Skeletal muscle tissue (tissue), 4 donors: ENCODE results near the gene CGB7. TPM values are rescaled to one million over a fixed set of nuclear protein-coding genes. Genes with fewer than 3 reads are reported as not detected.
"Not testable (repeated sequence)": the region's sequence is repeated elsewhere in the genome, so short reads cannot be mapped to it uniquely, and the experiment has no call there.

Experiments used
- H3K27ac ChIP-seq: one replicate; pipeline ENCODE4 v1.7.0; 2013; ENCODE audit warnings: mild to moderate bottlenecking, low read depth, low read length, inconsistent platforms
- H3K27me3 ChIP-seq, 3 donors: one replicate each; pipeline ENCODE4 v1.7.0; 2013; ENCODE audit warnings: low read length in 3 of 3; ENCODE audit not compliant: control insufficient read depth in 3 of 3, insufficient read depth in 3 of 3
- H3K36me3 ChIP-seq, 3 donors: one replicate each; pipeline ENCODE4 v1.7.0; 2013; ENCODE audit warnings: low read length in 3 of 3; ENCODE audit not compliant: control insufficient read depth in 3 of 3, insufficient read depth in 3 of 3
- H3K4me1 ChIP-seq, 3 donors: one replicate each; pipeline ENCODE4 v1.7.0; 2013; ENCODE audit warnings: low read length in 3 of 3, mild to moderate bottlenecking in 3 of 3; ENCODE audit not compliant: control insufficient read depth in 3 of 3, insufficient read depth in 3 of 3
- H3K4me3 ChIP-seq, 3 donors: one replicate each; pipeline ENCODE4 v1.7.0; 2013; ENCODE audit warnings: low read length in 3 of 3
- H3K9ac ChIP-seq, 3 donors: one replicate each; pipeline ENCODE4 v1.7.0; 2013; ENCODE audit warnings: low read length in 3 of 3, mild to moderate bottlenecking in 3 of 3, moderate library complexity in 2 of 3, low read depth in 1 of 3
- H3K9me3 ChIP-seq, 3 donors: one replicate each; pipeline ENCODE4 v1.7.0; 2013; ENCODE audit warnings: low read length in 3 of 3; ENCODE audit not compliant: control insufficient read depth in 3 of 3
- total RNA-seq: library from RNA; depleted of rRNA; stranded (reverse); fragments of >200 nt; gene quantifications from one replicate; pipeline ENCODE4 v1.2.3, GENCODE V29; 2014
- donor health status: Osteomylitis.

Gene CGB7
- total RNA-seq, 1 donor from 2014 or later = 0.52 TPM

DNA sequence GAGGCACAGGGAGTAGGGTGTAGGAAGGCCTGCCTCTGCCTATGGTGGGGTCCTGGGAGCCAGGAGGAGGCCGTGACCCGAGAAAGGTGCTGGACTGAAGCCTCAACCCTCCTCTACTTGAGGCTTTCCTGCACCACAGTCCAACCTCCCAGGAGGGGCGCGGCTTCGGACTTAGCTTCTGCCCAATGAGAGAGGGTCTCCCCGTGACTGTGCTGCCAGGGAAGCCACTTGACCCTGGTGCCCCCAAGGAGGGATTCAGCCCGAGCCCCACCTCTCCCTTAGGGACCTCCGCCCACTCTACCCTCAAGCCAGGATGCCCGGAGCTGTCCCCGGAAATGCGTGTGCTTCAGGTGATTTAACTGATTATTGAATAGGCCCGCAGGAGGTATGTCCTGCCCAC lies 8.5 kb downstream of the CGB7 start, which contains the start of gene CGB8:
Gene CGB8, minus strand, starts transcription at position 101 of the 400 bp plus-strand sequence. CDS start 372 bp downstream, outside the sequence.
- H3K36me3 ChIP-seq, H3K9ac ChIP-seq, H3K4me1 ChIP-seq, H3K4me3 ChIP-seq, H3K27ac ChIP-seq, H3K9me3 ChIP-seq, H3K27me3 ChIP-seq: not testable (repeated sequence)

DNA sequence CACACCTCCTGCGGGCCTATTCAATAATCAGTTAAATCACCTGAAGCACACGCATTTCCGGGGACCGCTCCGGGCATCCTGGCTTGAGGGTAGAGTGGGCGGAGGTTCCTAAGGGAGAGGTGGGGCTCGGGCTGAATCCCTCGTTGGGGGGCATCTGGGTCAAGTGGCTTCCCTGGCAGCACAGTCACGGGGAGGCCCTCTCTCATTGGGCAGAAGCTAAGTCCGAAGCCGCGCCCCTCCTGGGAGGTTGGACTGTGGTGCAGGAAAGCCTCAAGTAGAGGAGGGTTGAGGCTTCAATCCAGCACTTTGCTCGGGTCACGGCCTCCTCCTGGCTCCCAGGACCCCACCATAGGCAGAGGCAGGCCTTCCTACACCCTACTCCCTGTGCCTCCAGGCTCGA lies 14.0 kb downstream of the CGB7 start, which contains the start of gene CGB5:
Gene CGB5, plus strand, starts transcription at position 301 of the 400 bp plus-strand sequence. CDS start 362 bp downstream, outside the sequence.
- H3K27me3 ChIP-seq, H3K27ac ChIP-seq, H3K9me3 ChIP-seq, H3K4me1 ChIP-seq, H3K36me3 ChIP-seq, H3K4me3 ChIP-seq, H3K9ac ChIP-seq: not testable (repeated sequence)

DNA sequence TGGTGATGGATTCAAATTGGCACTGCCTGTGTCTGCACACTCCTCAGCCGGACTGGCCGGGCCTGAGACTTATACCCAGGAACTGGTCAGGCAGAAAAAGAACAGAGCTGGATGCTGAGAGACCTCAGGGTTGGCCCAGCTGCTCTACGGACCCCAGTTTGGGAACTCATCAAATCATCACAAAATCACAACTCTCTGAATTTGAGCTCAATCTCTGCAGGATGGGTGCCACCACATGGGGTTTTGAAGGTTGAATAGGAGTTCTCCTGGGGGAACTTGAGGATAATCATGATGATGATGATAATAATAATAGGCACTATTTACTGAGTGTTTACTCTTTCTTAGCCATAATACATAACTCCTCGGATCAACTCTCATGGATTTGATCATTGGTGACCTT lies 14.9 kb downstream of the CGB7 start:
- H3K36me3 ChIP-seq, H3K27me3 ChIP-seq, H3K4me1 ChIP-seq, H3K9me3 ChIP-seq, H3K4me3 ChIP-seq, H3K27ac ChIP-seq, H3K9ac ChIP-seq: not testable (repeated sequence)

DNA sequence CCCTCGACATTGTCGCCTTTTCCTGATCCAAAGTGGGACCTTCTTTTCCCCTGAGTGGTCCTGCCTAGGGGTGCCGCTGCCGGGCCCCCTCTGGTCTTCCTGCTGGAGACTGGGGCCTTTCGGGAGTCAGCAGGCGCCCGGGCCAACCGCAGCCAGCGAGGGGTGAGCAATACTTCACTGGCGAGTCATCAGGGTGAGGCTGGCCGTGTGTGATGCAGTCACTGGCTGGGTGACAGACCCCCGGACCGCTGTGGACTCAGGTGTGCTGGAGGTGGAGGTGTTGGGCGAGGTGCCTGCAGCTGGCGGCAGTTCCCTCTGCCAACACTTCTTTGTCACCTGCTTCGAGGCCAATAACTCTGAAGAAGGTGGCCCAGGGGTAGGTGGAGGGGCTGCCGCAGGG lies 15.4 kb downstream of the CGB7 start:
- no peak overlapping the region for H3K9ac ChIP-seq
- H3K4me1 ChIP-seq = no peaks in the 10 kb centered on the region
- H3K36me3 ChIP-seq = no peaks in the 10 kb centered on the region
- H3K27ac ChIP-seq = no peak overlapping the region
- no peaks in the 10 kb centered on the region for H3K9me3 ChIP-seq
- H3K4me3 ChIP-seq = no peak overlapping the region
- no peaks in the 10 kb centered on the region for H3K27me3 ChIP-seq

DNA sequence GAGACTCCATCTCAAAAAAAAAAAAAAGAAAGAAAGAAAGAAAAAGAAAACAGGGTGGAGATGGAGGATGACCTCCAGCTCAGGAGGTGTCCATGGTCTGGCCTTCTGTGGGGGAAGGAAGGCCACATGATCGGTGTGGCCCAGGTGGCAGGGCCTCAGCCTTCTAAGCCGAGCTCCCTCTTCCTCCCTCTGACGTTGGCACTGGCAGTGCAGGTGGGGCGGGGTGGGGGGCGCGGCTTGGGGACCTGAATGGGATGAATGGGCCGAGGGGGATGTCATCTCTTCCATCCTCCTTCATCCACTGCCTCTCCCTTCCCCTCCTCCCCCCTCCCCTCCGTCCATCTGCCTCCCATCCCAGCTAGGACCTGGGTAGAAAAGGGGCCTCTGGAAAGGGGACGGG lies 17.8 kb downstream of the CGB7 start:
- not testable (repeated sequence) for H3K9ac ChIP-seq, H3K4me1 ChIP-seq, H3K36me3 ChIP-seq, H3K4me3 ChIP-seq, H3K27ac ChIP-seq, H3K9me3 ChIP-seq, H3K27me3 ChIP-seq

DNA sequence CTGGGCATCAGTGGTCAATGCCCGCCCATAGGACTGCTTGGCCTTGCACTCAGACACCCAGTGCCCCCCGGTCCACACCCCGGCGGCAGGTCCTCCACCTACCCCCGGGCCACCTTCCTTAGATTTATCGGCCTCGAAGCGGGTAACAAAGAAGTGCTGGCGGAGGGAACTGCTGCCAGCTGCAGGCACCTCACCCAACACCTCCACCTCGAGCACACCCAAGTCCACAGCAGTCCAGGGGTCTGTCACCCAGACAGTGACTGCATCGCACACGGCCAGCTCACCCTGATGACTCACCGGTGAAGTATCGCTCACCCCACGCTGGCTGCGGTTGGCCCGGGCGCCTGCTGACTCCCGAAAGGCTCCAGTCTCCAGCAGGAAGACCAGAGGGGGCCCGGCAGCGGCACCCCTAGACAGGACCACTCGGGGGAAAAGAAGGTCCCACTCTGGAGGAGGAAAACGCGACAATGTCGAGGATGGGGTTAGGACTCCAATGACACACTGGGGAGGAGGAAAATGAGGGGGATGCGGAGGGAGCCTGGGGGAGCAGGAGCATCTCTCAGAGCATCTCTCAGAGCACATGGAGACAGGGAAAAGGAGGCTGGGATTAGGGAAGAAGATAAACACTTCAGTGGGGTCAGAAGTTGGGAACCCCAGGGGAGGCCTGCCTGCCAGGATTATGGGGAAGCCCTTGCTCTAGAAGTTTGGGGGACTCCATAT lies 18.8 kb downstream of the CGB7 start:
- H3K27ac ChIP-seq, H3K9me3 ChIP-seq, H3K4me3 ChIP-seq, H3K36me3 ChIP-seq, H3K9ac ChIP-seq, H3K27me3 ChIP-seq, H3K4me1 ChIP-seq: not testable (repeated sequence)

DNA sequence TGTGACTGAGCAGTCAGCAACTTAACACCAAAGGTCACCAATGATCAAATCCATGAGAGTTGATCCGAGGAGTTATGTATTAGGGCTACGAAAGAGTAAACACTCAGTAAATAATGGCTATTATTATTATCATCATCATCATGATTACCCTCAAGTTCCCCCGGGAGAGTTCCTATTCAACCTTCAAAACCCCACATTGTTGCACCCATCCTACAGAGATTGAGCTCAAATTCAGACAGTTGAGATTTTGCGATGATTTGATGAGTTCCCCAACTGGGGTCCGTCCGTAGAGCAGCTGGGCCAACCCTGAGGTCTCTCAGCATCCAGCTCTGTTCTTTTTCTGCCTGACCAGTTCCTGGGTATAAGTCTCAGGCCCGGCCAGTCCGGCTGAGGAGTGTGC lies 19.4 kb downstream of the CGB7 start:
- not testable (repeated sequence) for H3K4me3 ChIP-seq, H3K27ac ChIP-seq, H3K9me3 ChIP-seq, H3K36me3 ChIP-seq, H3K27me3 ChIP-seq, H3K4me1 ChIP-seq, H3K9ac ChIP-seq

DNA sequence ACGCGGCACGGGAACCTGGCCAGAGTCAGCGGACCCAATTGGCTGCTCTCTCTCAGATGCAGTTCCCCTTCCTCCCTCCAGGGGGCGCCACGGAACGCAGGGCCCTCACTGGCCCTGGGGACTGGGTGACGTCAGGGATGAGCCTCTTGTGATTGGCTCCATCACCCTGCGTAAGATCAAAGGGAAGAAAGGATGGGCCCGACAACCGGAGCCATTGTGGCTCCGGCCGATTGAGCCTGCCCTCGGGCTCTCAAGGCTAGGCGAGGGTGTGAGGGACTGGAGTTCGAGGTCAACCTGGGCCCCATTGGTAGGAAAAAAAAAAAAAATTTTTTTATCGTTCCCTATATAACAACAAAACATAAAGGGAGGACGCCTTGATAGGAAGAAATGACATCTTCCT lies 20.7 kb downstream of the CGB7 start, which contains the start of gene CGB1:
Gene CGB1, minus strand, starts transcription at position 81 of the 400 bp plus-strand sequence. CDS start 184 bp downstream, outside the sequence.
- H3K4me3 ChIP-seq, H3K4me1 ChIP-seq, H3K27ac ChIP-seq, H3K9ac ChIP-seq, H3K36me3 ChIP-seq, H3K9me3 ChIP-seq, H3K27me3 ChIP-seq: not testable (repeated sequence)

DNA sequence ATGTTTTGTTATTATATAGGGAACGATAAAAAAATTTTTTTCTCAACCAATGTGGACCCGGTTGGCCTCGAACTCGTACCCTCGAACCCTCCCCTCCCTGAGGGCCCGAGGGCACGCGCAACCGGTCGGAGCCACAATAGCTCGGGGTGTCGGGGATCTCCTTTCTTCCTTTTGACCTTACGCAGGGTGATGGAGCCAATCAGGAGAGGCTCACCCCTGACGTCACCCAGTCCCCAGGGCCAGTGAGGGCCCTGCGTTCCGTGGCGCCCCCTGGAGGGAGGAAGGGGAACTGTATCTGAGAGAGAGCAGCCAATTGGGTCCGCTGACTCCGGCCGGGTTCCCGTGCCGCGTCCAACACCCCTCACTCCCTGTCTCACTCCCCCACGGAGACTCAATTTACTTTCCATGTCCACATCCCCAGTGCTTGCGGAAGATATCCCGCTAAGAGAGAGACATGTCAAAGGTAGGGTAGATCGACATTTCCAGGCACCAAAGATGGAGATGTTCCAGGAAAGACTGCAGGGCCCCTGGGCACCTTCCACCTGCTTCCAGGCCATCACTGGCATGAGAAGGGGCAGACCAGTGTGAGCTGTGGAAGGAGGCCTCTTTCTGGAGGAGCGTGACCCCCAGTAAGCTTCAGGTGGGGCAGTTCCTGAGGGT lies 25.8 kb downstream of the CGB7 start, which contains the start of gene CGB2:
Gene CGB2, plus strand, starts transcription at position 249 of the 660 bp plus-strand sequence. Its CDS starts 206 bp downstream, at position 455.
- not testable (repeated sequence) for H3K4me1 ChIP-seq, H3K27me3 ChIP-seq, H3K36me3 ChIP-seq, H3K4me3 ChIP-seq, H3K9ac ChIP-seq, H3K27ac ChIP-seq, H3K9me3 ChIP-seq

DNA sequence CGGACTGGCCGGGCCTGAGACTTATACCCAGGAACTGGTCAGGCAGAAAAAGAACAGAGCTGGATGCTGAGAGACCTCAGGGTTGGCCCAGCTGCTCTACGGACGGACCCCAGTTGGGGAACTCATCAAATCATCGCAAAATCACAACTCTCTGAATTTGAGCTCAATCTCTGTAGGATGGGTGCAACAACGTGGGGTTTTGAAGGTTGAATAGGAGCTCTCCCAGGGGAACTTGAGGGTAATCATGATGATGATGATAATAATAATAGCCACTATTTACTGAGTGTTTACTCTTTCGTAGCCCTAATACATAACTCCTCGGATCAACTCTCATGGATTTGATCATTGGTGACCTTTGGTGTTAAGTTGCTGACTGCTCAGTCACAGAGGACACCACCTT lies 27.2 kb downstream of the CGB7 start:
- H3K36me3 ChIP-seq, H3K9me3 ChIP-seq, H3K27ac ChIP-seq, H3K4me1 ChIP-seq, H3K27me3 ChIP-seq, H3K9ac ChIP-seq, H3K4me3 ChIP-seq: not testable (repeated sequence)
